ENCODE results near the gene SNAI1.
"Not testable (repeated sequence)": the region's sequence is repeated elsewhere in the genome, so short reads cannot be mapped to it uniquely, and the experiment has no call there.

- TF ChIP-seq EP300, CTCF (IDR thresholded peaks at IDR 0.05): not testable (repeated sequence)
Observed at GRCh38 chr20:50000548-50001222, 17.9 kb downstream of the SNAI1 start.

Data from ovary (tissue), 3 donors.